ENCODE data around the gene TBC1D5. TPM values are rescaled to one million over a fixed set of nuclear protein-coding genes. Genes with fewer than 3 reads are reported as not detected.

TBC1D5 gene
- total and polyA plus RNA-seq, 7 donors: 7.2 to 82.3 (median 43.7) TPM

DNA sequence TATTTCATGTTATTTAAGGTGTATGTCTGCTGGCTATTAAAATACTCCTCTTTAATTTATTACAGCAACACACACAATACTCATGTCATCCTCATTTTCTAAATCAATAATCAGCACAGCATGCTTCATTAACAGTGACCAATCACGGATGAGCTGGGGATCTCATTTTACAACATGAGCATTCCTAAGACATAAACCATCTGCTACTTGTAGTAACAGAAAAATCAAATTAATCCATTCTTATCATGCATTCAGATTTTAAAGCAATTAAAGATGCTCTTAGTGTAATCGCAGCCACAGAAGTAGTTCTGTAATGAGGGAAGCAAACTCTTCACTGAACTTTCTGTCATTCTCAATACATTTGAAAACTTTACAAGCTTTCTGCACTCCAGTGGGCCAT is 191.1 kb downstream of the TBC1D5 start:
- DNase-seq: no peak
- TF ChIP-seq POLR2A (IDR thresholded peaks at IDR 0.05) (no peak), EP300 (IDR thresholded peaks at IDR 0.05) (no peak), POLR2AphosphoS5 (IDR thresholded peaks at IDR 0.05) (no peak)
- TF ChIP-seq, protein P1, sequence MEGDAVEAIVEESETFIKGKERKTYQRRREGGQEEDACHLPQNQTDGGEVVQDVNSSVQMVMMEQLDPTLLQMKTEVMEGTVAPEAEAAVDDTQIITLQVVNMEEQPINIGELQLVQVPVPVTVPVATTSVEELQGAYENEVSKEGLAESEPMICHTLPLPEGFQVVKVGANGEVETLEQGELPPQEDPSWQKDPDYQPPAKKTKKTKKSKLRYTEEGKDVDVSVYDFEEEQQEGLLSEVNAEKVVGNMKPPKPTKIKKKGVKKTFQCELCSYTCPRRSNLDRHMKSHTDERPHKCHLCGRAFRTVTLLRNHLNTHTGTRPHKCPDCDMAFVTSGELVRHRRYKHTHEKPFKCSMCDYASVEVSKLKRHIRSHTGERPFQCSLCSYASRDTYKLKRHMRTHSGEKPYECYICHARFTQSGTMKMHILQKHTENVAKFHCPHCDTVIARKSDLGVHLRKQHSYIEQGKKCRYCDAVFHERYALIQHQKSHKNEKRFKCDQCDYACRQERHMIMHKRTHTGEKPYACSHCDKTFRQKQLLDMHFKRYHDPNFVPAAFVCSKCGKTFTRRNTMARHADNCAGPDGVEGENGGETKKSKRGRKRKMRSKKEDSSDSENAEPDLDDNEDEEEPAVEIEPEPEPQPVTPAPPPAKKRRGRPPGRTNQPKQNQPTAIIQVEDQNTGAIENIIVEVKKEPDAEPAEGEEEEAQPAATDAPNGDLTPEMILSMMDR (IDR thresholded peaks at IDR 0.05): no peak
- Histone ChIP-seq H3K36me3 (no peaks in the 10 kb centered on the region), H3K27me3 (no peaks in the 10 kb centered on the region), H3K27ac (no peak overlapping the region), H3K4me1 (peaks cover 0 to 23% (median 11%) of the 10 kb centered on the region in 4 donors), H3K9me3 (no peaks in the 10 kb centered on the region), H3K4me3 (no peak overlapping the region)
- WGBS, 2 donors: 66 to 77% methylated on average over 2 of the region's 2 CpGs
- intact Hi-C loops (cut with DNase I): no loop called here

DNA sequence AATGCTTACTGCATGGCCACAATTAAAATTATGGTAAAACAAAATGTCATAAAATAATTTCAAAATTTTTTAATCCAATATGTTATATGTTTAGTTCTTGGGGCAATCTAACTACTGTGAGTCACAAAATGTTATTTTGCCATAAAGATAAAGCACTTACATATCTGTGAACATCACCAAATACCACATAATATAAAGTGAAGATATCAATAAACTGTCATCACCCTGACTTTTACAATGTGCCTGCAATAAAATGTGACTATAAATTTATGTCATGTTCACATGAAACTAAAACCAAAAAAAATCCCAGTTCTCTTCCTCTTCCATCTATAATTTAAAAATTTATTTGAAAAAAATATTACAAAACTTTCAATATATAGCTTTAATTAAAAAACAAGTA is 191.8 kb downstream of the TBC1D5 start:
- no peaks in the 10 kb centered on the region for H3K9me3 ChIP-seq
- intact Hi-C loops (cut with DNase I): no loop called here
- TF ChIP-seq EP300 (IDR thresholded peaks at IDR 0.05) (no peak), POLR2A (IDR thresholded peaks at IDR 0.05) (no peak), POLR2AphosphoS5 (IDR thresholded peaks at IDR 0.05) (no peak)
- TF ChIP-seq, protein P1 (IDR thresholded peaks at IDR 0.05): no peak
- no peaks in the 10 kb centered on the region for H3K27me3 ChIP-seq
- H3K27ac ChIP-seq: no peak overlapping the region
- no peak overlapping the region for H3K4me3 ChIP-seq
- H3K36me3 ChIP-seq: no peaks in the 10 kb centered on the region
- no peak for DNase-seq
- peaks cover 0 to 23% (median 11%) of the 10 kb centered on the region in 4 donors for H3K4me1 ChIP-seq

DNA sequence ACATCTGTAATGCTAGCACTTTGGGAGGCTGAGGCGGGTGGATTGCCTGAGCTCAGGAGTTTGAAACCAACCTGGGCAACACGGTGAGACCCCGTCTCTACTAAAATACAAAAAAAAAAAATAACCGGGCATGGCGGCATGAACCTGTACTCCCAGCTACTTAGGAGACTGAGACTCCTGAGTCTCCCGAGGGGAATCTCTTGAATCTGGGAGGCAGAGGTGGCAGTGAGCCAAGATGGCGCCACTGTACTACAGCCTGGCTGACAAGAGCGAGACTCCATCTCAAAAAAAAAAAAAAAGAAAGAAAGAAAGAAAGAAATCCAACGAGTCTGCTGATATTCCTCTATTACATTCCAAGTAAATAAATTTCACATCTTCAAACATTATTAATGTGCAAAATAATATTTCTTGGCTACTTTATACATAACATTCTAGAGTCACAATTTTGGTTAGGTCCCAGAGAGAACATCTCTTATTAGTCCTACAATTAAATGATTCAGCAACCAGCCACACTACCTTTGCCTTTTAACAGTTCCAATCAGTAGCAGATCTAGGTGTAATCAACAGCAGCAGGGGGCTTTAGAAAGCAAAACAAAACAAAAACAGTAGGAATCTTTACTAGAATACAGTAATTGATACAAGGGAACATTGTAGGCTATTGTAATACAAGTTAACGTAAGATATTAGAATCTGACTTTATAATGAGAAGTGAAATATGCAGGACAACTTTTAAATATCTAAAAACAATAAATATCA is 195.8 kb downstream of the TBC1D5 start:
- Histone ChIP-seq H3K4me1 (peaks cover 0 to 6% (median 0%) of the 10 kb centered on the region in 4 donors), H3K27me3 (no peaks in the 10 kb centered on the region), H3K4me3 (no peak overlapping the region), H3K27ac (no peak overlapping the region), H3K9me3 (no peaks in the 10 kb centered on the region), H3K36me3 (no peaks in the 10 kb centered on the region)
- no peak for DNase-seq
- WGBS, 2 donors: 97 to 98% methylated on average over 10 of the region's 10 CpGs
- intact Hi-C loops (cut with DNase I): no loop called here
- TF ChIP-seq EP300 (IDR thresholded peaks at IDR 0.05): no peak
- TF ChIP-seq POLR2A (IDR thresholded peaks at IDR 0.05): no peak
- TF ChIP-seq POLR2AphosphoS5 (IDR thresholded peaks at IDR 0.05): no peak
- TF ChIP-seq, protein P1 (IDR thresholded peaks at IDR 0.05): no peak

DNA sequence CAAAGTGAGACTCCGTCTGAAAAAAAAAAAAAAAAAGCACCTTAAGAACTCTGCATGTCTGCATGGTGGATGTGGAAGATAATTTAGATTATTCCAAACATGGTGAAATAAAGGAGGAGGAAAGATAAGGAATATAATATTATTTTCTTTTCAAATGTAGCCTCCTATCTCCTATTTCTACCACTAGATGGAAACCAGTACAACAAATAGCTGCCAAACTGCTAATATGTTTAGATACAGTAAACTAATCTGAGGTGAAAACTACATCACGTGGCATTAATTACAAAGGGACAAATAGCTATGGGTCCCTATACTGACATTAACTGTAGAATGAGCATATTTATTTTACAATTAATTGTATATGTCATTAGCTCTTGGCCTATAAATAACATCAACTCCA is 197.8 kb downstream of the TBC1D5 start:
- no peak overlapping the region for H3K27ac ChIP-seq
- no peak for DNase-seq
- H3K9me3 ChIP-seq: no peaks in the 10 kb centered on the region
- H3K27me3 ChIP-seq: no peaks in the 10 kb centered on the region
- no peaks in the 10 kb centered on the region for H3K36me3 ChIP-seq
- no peaks in the 10 kb centered on the region for H3K4me1 ChIP-seq
- WGBS, 2 donors: 94 to 96% methylated on average over 2 of the region's 2 CpGs
- no peak for TF ChIP-seq POLR2AphosphoS5 (IDR thresholded peaks at IDR 0.05)
- TF ChIP-seq POLR2A (IDR thresholded peaks at IDR 0.05): no peak
- TF ChIP-seq EP300 (IDR thresholded peaks at IDR 0.05): no peak
- TF ChIP-seq, protein P1 (IDR thresholded peaks at IDR 0.05): no peak
- intact Hi-C loops (cut with DNase I): no loop called here
- no peak overlapping the region for H3K4me3 ChIP-seq

DNA sequence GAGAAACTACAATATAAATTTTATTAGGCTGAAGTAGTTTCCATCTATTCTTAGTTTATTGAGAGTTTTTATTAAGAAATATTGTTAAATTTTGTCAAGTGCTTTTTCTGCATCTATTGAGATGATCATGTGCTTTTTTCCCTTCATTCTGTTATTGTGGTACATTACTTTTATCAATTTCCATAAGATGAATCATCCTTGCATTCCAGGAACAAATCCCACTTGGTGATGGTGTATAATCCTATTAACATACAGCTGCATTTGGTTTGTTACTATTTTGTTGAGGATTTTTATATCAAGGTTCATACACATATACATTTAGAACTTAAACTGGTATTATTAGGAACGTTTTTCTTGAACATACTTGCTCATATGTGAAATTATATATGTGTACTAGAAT is 199.8 kb downstream of the TBC1D5 start:
- TF ChIP-seq POLR2A (IDR thresholded peaks at IDR 0.05): no peak
- TF ChIP-seq, protein P1 (IDR thresholded peaks at IDR 0.05): no peak
- TF ChIP-seq EP300 (IDR thresholded peaks at IDR 0.05): no peak
- TF ChIP-seq POLR2AphosphoS5 (IDR thresholded peaks at IDR 0.05): no peak

More for the DNA sequence above, 199.8 kb downstream of the TBC1D5 start:
- DNase-seq: no peak
- Histone ChIP-seq H3K36me3 (no peaks in the 10 kb centered on the region), H3K4me1 (no peaks in the 10 kb centered on the region), H3K4me3 (no peak overlapping the region), H3K27ac (no peak overlapping the region), H3K9me3 (no peaks in the 10 kb centered on the region), H3K27me3 (no peaks in the 10 kb centered on the region)
- 89 to 93% methylated on average over 1 of the region's 1 CpG for WGBS, 2 donors
- intact Hi-C loops (cut with DNase I): no loop called here

Measured in sigmoid colon (tissue), 7 donors.